C1 segment of cervical spinal cord (tissue), 14 donors: Measurements from ENCODE around the gene CCDC92B.
"Not testable (repeated sequence)": the region's sequence is repeated elsewhere in the genome, so short reads cannot be mapped to it uniquely, and the experiment has no call there.

Source experiments
- DNase-seq, 14 donors: peaks; one replicate each; lab custom pipeline; 2025; lab: John Stamatoyannopoulos, UW

CCDC92B gene

GRCh38 chr17:2704031-2704889, 45.2 kb downstream of the CCDC92B start:
- no peak for DNase-seq

GRCh38 chr17:2703606-2704005, 45.8 kb downstream of the CCDC92B start:
- DNase-seq: no peak

DNA sequence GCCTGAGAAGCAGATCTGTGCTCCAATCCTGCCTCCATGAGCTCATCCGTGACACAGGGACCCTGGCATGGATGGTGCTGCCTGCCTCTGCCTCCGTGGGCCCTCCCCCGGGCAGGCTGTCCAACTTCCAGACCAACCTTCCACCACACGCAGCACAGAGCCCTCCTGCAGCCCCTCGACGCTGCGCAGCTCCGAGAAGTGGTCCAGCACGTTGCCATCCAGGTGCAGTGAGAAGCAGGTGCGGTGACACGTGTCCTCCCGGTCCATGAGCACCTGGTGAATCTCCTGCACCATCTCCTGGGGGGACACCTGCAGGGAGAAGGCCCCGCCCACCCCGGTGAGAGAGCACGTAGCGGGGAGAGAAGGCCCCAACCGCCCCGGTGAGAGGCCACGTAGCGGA, 46.3 kb downstream of the CCDC92B start:
- DNase-seq: no peak

DNA sequence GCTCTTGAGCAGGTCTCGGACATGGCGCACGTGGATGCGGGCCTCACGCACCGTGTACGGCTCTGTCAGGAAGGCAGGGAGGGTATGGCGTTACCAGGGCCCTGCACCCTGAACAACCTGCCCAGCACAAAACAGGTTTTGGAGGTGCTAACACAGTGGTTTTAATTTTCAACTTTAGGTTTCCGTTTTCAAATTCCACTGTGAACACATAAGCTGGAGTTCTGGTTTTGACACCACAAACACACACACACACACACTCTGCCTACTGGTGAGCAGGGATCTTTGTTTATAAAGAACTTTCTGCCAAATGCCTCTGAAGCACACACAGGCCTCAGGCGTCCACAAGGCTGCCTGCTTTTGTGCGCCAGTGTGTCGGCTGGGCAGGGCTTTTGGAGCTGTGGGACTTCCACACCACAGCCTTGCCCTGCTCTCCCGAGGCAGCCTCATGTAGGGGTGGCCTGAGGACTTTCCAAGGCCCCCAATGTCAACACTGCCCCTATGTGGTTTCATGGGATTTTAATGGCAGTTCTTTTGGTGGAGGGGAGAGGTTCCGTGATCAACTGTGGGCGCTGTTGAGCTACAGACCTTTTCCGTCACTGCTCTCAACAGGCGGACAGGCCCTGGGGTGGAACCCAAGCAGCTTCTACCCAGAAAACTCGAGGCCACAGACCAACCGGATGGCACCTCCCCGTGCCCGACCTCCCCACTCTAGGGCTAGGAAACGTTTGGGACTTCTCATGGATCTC, 47.3 kb downstream of the CCDC92B start:
- no peak for DNase-seq

GRCh38 chr17:2701161-2701995, 48.1 kb downstream of the CCDC92B start:
- DNase-seq: no peak

DNA sequence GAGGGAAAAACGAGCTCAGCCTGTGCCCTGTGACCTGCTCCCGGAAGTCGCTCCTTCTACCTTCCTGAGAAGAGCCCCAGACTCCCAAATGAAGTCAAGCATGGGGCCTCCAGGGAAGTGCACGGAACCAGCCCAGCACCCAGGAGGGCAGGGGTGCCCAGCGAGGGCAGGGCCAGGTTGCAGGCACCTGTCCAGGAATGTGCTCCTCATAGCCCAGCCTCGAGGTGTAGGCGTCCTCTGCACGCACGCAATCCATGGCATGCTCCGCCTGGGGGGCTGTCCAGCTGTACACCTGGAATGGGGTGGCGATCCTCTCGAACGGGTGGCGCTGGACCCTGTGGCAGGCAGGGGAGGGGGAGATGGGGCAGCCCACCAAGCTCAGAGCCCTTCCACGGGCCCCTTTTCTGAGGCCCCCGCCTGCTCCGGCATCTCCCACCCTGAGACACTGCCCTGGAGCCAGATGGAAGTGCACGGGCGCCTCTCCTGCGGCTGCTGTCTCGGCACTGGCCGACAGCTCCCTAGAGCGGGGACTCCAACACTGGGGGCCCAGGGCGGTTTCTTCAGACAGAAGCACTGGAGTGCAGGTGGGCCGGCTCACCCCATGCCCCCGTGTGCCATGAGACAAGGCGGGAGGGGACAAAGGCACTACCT, 48.8 kb downstream of the CCDC92B start:
- DNase-seq: no peak

DNA sequence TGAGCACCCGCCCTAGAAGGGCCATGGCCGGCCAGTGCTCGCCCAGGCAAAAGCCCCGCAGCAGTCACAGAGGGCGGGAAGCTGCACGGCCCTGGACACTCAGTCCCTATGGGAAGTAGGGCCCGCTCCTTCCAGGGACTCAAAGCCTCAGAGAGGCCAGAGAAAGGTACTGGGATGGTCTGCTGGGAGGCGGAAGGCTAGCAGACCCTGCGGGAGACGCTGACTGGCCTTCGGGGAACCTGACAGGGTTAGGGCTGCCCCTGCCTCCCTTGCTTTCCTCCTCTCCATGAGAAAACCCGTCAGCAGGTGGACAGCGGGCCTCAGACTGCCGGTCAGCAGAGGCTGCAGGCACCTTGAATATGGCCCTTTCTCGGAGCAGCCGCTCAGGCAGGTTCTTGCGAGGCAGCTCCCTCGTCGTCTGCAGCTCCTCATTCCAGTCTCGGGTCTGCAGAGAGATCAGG, 49.4 kb downstream of the CCDC92B start:
- DNase-seq: no peak

DNA sequence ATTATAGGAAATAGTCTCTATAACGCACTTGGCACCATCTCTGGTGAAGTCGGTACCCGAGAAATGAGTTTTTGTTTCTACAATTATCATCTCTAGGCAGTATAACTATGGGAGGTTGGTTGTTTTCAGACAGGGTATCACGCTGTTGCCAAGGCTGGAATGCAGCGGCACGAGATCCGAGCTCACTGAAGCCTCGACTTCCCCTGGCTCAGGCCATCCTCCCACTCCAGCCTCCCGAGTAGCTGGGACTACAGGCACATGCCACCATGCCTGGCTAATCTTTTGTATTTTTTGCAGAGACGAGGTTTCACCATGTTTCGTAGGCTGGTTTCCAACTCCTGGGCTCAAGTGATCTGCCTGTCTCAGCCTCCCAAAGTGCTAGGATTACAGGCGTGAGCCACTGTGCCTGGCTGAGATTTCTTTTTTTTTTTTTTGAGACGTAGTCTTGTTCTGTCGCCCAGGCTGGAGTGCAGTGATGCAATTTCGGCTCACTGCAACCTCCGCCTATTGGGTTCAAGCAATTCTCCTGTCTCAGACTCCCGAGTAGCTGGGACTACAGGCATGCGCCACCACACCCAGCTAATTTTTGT, 50.1 kb downstream of the CCDC92B start:
- DNase-seq: not testable (repeated sequence)

GRCh38 chr17:2697611-2698162, 51.8 kb downstream of the CCDC92B start:
- DNase-seq: no peak

DNA sequence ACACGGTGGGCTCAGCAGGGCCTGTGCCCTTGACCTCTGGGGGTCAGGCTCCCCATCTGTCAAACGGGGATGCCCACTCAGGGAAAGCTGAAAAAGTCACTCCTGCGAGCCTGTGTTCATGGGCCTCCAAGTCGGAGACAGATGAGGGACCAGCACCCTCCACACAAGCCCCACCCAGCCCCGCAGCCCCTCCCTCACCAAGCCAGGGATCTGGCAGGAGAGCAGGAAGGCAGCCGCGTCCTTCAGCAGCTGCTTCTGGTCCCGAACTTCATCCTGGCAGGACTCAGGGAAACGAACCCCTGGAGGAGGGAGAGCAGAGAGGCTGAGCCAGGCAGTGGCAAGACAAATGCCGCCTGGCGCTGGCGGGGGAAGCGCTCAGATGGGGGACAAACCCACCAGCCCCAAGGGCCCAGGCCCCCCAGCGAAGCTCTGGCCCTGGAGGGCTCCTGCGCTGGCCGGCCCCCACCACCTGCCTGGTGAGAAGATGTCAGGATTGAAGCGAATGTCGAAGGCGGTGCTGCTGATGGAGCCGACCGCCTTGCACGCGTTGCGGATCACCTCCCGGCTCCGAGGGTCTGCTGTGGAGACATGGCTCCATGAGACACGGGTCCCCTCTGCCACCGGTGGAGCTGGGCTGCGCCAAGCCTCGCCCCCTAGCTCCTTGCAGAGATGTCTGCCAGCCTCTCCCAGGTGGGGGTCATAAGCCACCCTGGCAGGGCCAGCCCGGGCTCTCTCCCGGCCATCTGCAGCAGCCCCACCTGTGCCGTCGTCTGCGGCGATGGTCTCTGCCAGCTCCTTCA, 53.3 kb downstream of the CCDC92B start:
- DNase-seq: peak in 1 of 14 donors; percentile 40

DNA sequence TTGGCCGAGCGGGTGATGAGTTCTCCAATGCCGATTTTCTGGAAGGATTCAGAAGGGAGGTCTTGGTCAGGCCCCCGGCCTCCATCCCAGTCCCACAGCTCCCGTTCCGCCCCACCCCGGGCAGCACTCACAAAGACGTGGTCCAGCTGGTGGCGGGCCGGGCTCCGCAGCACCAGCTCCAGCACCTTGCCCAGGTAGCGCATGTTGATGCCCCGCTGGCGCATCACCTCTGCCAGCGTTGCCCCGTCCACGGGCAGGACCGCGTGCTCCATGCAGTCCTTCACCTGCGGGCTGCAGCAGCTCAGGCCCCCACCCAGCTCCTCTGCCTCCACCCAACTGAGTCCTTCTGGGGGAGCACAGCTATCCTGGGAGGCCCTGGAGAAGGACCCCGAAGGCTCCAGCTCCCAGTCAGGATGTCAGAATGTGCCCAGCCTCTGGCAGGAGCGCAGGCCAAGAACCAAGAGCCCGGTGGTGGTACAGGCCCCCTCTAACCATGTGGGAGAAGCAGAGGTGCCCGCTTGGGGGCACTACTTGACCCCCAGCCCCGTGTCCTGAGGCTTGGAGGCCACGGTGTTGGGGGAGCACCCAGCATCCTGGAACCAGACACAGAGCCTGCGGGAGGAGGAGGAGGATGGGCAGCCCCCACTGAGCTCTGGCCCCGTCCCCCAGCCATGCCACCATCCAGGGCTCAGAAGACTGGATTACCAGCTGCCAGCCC, 54.0 kb downstream of the CCDC92B start:
- DNase-seq: no peak

DNA sequence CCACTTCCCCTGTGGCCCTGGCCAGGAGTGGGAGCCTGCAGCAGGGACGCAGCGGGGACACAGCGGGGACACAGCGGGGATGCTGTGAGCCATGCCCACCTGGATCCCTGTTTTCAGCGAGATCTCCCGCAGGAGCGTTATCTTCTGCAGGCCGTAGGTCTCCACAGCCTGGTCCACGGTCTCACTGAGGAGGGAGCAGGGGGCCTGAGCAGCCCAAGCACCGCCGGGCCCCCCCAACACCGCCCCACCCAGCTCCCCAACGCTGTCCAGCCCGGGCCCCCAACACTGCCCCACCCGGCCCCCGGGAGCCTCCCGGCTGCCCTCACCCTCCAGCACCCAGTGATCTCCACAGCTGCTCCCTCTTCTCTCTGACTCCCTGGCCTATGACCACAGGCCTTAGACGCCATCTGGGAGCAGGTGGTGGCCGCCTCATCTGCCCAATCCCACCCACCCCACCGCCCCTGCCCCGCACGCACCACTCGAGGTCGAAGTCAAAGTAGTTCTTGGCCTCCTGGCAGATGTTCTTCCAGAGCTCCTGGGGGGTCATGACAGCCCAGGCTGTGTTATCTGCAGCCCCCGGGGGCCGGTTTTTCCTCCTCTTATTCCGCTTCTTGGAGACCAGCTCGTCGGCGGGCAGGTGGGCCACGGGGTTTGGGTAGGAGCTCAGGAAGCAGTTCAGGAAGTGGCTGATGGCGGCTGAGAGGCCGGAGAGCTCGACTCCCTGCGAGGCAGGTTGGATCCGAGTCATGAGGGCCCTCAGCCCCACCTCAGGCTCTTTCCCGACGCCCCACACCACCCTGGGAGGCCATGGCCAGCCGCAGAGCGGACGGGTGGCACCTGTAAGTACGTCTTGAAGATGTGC, 54.8 kb downstream of the CCDC92B start:
- DNase-seq: no peak

DNA sequence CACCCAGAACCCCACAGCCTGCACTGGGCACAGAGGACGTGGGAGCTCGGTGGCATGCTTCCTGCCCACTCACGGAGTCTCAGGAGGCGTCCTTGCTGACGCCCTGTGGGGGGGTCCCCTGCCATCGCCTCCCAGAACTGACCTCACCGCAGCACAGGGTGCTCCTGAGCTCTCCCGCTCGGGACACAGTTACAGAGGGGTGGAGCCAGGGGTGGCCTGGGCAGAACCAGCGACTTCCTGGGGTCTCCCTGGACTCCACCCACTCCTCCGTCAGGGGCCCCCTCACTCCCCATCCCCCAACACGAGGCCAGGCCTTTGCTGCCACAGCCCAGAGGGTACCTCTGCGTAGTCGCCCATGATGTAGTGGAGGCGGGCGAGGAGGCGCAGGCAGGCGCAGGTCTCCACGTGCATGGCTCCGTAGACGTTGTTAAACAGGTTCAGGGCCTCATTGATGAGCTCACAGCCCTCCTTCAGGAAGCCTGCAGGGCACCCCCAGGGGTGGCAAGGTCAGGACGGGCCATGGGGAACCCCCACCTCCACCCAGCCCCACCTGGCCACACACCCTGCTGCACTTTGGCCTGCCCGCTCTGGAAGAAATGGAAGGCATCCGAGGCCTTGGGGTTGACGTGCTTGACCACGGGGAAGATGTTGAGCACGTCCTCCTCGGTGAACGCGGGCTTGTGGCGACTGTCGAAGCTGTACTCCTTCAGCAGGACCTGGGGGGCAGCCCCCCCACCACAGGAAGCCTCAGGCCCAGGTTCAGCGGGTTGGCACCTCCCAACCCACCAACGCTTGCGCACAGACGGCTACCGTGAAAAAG, 55.7 kb downstream of the CCDC92B start:
- no peak for DNase-seq

DNA sequence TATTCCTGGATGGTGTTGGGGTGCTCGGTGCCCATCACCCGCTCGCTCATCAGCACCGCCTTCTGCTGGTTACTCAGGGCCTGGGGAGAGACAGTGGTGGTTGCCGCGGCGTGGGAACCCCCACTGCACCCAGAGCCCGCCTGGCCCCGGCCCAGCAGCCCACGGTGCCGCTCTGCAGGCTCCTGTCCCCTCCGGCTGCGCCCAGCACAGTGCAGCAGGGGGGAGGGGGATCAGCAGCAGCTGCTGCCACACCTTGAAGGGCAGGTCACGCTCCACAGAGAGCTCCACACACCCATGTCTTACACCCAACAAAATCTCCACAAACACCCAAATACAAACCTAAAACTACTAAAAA, 56.7 kb downstream of the CCDC92B start:
- DNase-seq: no peak

DNA sequence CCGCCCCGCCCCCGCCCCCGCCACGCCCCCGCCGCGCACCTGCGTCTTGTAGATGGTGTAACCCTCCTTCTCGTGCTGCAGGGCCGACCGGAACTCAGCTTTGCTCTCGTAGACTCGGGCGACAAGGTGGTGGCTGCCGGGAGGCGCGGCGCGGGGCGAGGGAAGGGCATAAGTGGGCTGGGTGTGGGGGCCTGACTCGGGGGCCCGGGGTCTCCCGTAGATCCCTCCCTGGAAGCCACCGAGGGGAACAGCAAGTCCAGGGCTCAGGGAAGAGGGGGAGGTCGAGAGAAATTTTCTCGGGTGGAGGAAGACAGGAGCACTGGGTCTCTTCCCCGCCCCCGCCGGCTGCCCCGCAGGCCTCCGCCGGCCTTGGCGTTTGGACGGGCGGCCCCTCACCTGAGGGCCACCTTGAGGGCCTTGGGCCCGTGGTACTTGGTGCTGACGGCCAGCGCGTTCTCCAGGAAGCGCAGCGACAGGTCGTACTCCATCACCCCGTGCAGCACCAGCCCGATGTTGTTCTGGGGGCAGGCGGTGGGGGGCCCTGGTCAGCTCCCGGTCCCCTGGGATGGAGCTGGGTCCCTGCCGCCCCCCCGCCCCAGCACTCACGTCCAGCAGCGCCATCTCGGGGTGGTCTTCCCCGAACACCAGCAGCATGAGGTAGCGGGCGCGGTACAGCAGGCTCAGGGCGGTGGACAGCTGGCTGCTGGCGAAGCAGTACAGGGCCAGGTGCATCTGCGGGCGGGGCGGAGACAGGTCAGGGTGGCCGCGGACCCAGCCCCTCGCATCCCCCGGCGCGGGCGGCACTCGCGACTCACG, 57.3 kb downstream of the CCDC92B start:
- DNase-seq: no peak

DNA sequence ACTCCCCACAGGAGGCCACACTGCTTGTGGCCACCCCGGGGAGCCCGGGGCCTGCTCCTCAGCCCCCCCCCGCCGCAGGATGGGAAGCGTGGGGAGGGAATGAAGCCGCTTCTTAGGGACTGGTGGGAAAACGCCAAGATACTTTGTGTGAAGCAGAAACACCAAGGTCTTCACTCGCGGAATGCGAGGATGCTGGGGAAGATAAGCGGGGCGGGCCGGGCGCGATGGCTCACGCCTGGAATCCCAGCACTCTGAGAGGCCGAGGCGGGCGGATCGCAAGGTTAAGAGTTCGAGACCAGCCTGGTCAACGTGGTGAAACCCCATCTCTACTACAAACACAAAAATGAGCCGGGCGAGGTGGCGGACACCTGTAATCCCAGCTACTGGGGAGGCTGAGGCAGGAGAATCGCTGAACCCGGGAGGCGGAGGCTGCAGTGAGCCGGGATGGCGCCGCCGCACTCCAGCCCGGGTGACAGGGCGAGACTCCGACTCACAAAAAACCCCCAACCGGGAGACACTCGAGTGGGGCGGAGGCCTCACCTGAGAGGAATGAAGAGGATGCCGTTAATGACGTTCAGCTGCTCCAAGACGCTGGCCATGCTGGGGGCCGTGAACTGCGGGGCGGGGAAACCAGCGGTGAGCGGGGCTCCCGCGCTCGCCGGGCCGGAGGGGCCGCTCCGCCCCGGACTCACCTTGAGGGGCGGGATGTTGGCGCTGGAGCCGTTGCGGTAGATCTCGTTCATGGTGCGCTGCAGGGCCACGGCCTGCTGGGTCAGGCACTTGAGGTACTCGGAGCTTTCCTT, 58.2 kb downstream of the CCDC92B start:
- no peak for DNase-seq
